NCI-H146 treated with DMSO at 0.1 percent for 48 hours (cell line): ENCODE measurements around the gene C1QTNF7.

ENCODE experiments used
- DNase-seq: peaks from one replicate; lab custom pipeline; 2025; ENCODE audit not compliant: unreplicated experiment; lab: John Stamatoyannopoulos, UW

C1QTNF7 gene

GRCh38 chr4:15413623-15414019 lies 14.2 kb upstream of the C1QTNF7 start:
- DNase-seq, result no peak

GRCh38 chr4:15414551-15415091 lies 13.2 kb upstream of the C1QTNF7 start:
- DNase-seq, result no peak

- DNase-seq, result no peak
These were observed 11.2 kb upstream of the C1QTNF7 start for GRCh38 chr4:15416357-15417232.

GRCh38 chr4:15417233-15417660 lies 10.6 kb upstream of the C1QTNF7 start:
- no peak for DNase-seq

- no peak for DNase-seq
These were observed 8.9 kb upstream of the C1QTNF7 start for GRCh38 chr4:15418956-15419355.

- DNase-seq, result no peak
These were observed 7.2 kb upstream of the C1QTNF7 start for GRCh38 chr4:15420642-15421041.

GRCh38 chr4:15423285-15423711 lies 4.5 kb upstream of the C1QTNF7 start:
- no peak for DNase-seq

GRCh38 chr4:15425520-15425919 lies 2.3 kb upstream of the C1QTNF7 start:
- DNase-seq, result no peak

GRCh38 chr4:15427161-15427560 lies 672 bp upstream of the C1QTNF7 start:
- DNase-seq, result no peak

- no peak for DNase-seq
These were observed 778 bp downstream of the C1QTNF7 start for GRCh38 chr4:15428611-15429010.

GRCh38 chr4:15434091-15434490 lies 6.3 kb downstream of the C1QTNF7 start:
- no peak for DNase-seq

- DNase-seq, result no peak
These were observed 6.8 kb downstream of the C1QTNF7 start for GRCh38 chr4:15434676-15435075.

- no peak for DNase-seq
These were observed 8.7 kb downstream of the C1QTNF7 start for GRCh38 chr4:15436513-15436912.

GRCh38 chr4:15438939-15439524 lies 11.2 kb downstream of the C1QTNF7 start:
- no peak for DNase-seq

GRCh38 chr4:15443371-15444160 lies 15.7 kb downstream of the C1QTNF7 start:
- DNase-seq, result no peak

- no peak for DNase-seq
These were observed 16.4 kb downstream of the C1QTNF7 start for GRCh38 chr4:15444276-15444675.

- no peak for DNase-seq
These were observed 17.2 kb downstream of the C1QTNF7 start for GRCh38 chr4:15444879-15445547.

- DNase-seq, result no peak
These were observed 23.5 kb downstream of the C1QTNF7 start for GRCh38 chr4:15451181-15451865.

GRCh38 chr4:15451866-15452765 lies 24.3 kb downstream of the C1QTNF7 start:
- no peak for DNase-seq
